Breast epithelium (tissue), 4 donors: ENCODE measurements around the gene AUH. TPM values are rescaled to one million over a fixed set of nuclear protein-coding genes. Genes with fewer than 3 reads are reported as not detected.

Source experiments
- DNase-seq, 2 donors: peaks; one replicate each; pipeline ENCODE4 v3.0.0-alpha.2; 2019; ENCODE audit warnings: low spot score in 2 of 2
- H3K27ac ChIP-seq, 2 donors: fragments of 200-600 bp; sonication (generic) in 1 of 2; one replicate each; pipeline ENCODE4 v1.5.1; 2016 to 2019; ENCODE audit warnings: mild to moderate bottlenecking in 1 of 2
- H3K27me3 ChIP-seq, 2 donors: fragments of 200-600 bp; sonication (generic) in 1 of 2; one replicate each; pipeline versions ENCODE4 v1.5.1 to v1.6.0; 2017 to 2019; ENCODE audit warnings: control low read depth in 1 of 2, mild to moderate bottlenecking in 1 of 2
- H3K36me3 ChIP-seq: fragments of 200-600 bp; one replicate; pipeline ENCODE4 v1.5.1; 2019
- H3K4me1 ChIP-seq, 2 donors: fragments of 200-600 bp; sonication (generic); one replicate each; pipeline ENCODE4 v1.5.1; 2016 to 2019; ENCODE audit warnings: control low read depth in 1 of 2
- H3K4me3 ChIP-seq, 3 donors: fragments of 200-600 bp; sonication (generic); 1 replicate in 2 of 3; 2 replicates in 1 of 3; pipeline ENCODE4 v1.5.1; 2016 to 2019; ENCODE audit warnings: mild to moderate bottlenecking in 3 of 3, moderate library complexity in 2 of 3
- H3K9me3 ChIP-seq, 2 donors: fragments of 200-600 bp; sonication (generic) in 1 of 2; one replicate each; pipeline ENCODE4 v1.5.1; 2016 to 2019; ENCODE audit warnings: control low read depth in 1 of 2
- POLR2A ChIP-seq: fragments of 450-650 bp; IDR thresholded peaks from one replicate; pipeline ENCODE4 v1.6.1; 2016; ENCODE audit warnings: antibody characterized with exemption, mild to moderate bottlenecking, moderate library complexity
- POLR2AphosphoS5 ChIP-seq, 3 donors: sonication (generic); formaldehyde crosslinking; IDR thresholded peaks; one replicate each; pipeline ENCODE4 v1.6.1; 2017; ENCODE audit warnings: antibody characterized with exemption in 3 of 3
- intact Hi-C: fragments of 100-400 bp; cut with DNase I; formaldehyde crosslinking; loops from one replicate; pipeline ENCODE4 v1.15.1; 2023; ENCODE audit warnings: low total_unique reads
- total RNA-seq, 3 donors: library from RNA; depleted of rRNA; stranded (reverse); fragments of >200 nt; gene quantifications; one replicate each; pipeline ENCODE4 v1.1.0, GENCODE V29; 2016
- TF ChIP-seq, protein P1 (sequence below), 3 donors: fragments of 450-650 bp; IDR thresholded peaks; one replicate each; pipeline ENCODE4 v1.5.1; 2016 to 2017; ENCODE audit warnings: antibody characterized with exemption in 3 of 3, mild to moderate bottlenecking in 3 of 3, moderate library complexity in 3 of 3

The AUH gene
- total RNA-seq, 3 donors from 2014 or later = 34.2 to 64.4 (median 50.8) TPM

DNA sequence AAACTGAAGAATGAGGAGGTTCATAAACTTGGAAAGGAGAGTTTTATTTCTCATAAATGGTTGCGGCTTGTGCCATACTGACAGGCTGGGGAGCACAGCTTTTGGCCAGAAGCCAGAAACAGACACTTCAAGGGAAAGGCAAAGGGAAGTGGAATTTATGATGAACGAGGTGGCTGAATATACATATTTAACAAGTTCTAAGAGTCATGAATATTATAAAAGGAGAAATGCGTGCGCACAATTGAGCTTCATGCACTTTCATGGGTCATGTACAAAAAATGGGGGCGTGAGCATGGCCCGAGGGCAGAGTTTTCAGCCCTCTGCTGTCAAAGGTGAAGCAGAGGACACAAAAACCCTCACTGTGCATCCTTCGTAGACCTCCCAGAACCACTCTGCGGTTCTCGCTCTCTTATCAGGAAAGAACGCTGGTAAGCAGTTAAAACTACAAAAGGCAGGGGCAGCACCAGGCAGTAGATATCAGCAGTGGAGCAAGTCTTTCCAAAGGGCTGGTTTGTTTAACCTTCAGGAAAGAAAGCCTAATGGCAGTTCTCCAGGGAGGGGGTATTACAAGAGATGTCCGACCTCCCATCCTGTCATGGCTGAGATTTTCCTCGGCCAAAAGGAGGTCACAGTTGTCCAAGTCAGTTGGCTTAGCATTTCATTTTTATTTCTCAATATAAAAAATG is 29.0 kb downstream of the AUH start:
- Histone ChIP-seq H3K36me3 (no peaks in the 10 kb centered on the region), H3K4me1 (no peaks in the 10 kb centered on the region), H3K27me3 (no peaks in the 10 kb centered on the region), H3K4me3 (no peak overlapping the region), H3K27ac (no peak overlapping the region), H3K9me3 (peaks cover 2 to 3% of the 10 kb centered on the region in 2 donors)
- no peak for TF ChIP-seq POLR2AphosphoS5 (IDR thresholded peaks at IDR 0.05)
- TF ChIP-seq, protein P1, sequence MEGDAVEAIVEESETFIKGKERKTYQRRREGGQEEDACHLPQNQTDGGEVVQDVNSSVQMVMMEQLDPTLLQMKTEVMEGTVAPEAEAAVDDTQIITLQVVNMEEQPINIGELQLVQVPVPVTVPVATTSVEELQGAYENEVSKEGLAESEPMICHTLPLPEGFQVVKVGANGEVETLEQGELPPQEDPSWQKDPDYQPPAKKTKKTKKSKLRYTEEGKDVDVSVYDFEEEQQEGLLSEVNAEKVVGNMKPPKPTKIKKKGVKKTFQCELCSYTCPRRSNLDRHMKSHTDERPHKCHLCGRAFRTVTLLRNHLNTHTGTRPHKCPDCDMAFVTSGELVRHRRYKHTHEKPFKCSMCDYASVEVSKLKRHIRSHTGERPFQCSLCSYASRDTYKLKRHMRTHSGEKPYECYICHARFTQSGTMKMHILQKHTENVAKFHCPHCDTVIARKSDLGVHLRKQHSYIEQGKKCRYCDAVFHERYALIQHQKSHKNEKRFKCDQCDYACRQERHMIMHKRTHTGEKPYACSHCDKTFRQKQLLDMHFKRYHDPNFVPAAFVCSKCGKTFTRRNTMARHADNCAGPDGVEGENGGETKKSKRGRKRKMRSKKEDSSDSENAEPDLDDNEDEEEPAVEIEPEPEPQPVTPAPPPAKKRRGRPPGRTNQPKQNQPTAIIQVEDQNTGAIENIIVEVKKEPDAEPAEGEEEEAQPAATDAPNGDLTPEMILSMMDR (IDR thresholded peaks at IDR 0.05) = no peak
- TF ChIP-seq POLR2A = no peak
- intact Hi-C loops = no loop called here
- no peak for DNase-seq

DNA sequence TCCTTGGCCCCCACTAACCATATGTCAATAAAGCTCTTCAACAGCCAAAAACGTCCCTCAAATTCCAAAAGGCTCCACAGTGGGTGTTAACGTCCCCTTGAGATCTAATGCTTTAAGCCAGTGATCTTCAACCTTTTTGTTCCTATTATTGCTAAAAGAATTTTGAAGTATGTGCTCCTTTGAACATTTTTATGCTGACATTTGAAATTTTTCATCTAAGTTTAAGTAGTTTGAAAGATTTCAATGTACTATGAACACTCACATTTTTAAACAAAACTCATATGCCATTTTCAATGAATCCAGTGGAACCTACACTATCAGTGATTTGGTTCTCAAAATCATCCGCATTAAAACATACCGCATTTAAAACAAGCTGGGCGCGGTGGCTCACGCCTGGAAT is 29.9 kb downstream of the AUH start:
- Histone ChIP-seq H3K27ac (no peak overlapping the region), H3K4me1 (no peaks in the 10 kb centered on the region), H3K36me3 (no peaks in the 10 kb centered on the region), H3K9me3 (peaks cover 7 to 8% of the 10 kb centered on the region in 2 donors), H3K4me3 (no peak overlapping the region), H3K27me3 (no peaks in the 10 kb centered on the region)
- TF ChIP-seq POLR2A (no peak), POLR2AphosphoS5 (IDR thresholded peaks at IDR 0.05) (no peak)
- TF ChIP-seq, protein P1 (IDR thresholded peaks at IDR 0.05) = no peak
- DNase-seq = no peak
- intact Hi-C loops = no loop called here

DNA sequence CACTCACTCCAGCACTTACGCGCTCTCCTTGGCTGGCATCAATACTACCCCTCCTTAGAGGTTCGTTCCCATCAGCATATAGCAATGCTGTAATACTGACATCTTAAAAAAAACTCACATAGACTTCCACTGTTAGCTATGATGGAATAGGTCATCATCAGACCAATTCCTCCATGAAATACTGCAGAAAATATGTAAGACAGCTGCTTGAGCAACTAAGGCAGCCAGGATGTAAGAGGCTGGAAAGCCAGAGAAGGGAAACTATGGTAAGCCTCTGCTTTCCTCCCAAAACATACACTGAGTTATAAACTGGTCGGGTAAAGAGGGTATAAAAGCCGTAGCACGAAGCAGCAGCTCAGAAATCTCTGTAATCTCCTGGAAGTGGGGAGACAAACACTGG is 33.5 kb downstream of the AUH start:
- Histone ChIP-seq H3K4me3 (no peak overlapping the region), H3K9me3 (peaks cover 7 to 8% of the 10 kb centered on the region in 2 donors), H3K27me3 (no peaks in the 10 kb centered on the region), H3K4me1 (no peaks in the 10 kb centered on the region), H3K27ac (no peak overlapping the region), H3K36me3 (no peaks in the 10 kb centered on the region)
- intact Hi-C loops = no loop called here
- no peak for DNase-seq
- TF ChIP-seq POLR2A (no peak), POLR2AphosphoS5 (IDR thresholded peaks at IDR 0.05) (no peak)
- TF ChIP-seq, protein P1 (IDR thresholded peaks at IDR 0.05) = no peak

DNA sequence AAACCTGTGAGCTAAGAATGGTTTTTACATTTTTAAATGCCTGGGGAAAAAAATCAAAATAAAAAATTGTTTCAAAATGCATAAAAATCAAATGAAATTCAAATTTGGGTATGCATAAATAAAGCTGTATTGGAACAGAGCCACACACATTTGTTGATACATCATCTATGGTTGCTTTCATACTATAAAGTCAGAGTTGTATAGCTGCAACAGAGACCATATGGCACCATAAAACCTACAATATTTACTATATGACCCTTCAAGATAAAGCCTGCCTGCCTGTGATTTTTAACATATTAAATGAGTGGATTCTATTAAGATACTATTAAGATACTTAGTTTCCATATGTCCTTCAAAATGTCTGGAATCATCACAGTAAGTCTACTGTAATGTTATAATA is 40.0 kb downstream of the AUH start:
- intact Hi-C loops = no loop called here
- no peaks in the 10 kb centered on the region for H3K36me3 ChIP-seq
- no peaks in the 10 kb centered on the region for H3K4me1 ChIP-seq
- H3K27ac ChIP-seq = no peak overlapping the region
- TF ChIP-seq, protein P1 (IDR thresholded peaks at IDR 0.05) = no peak
- no peak for TF ChIP-seq POLR2AphosphoS5 (IDR thresholded peaks at IDR 0.05)
- TF ChIP-seq POLR2A = no peak
- no peaks in the 10 kb centered on the region for H3K9me3 ChIP-seq
- no peak for DNase-seq
- no peaks in the 10 kb centered on the region for H3K27me3 ChIP-seq
- no peak overlapping the region for H3K4me3 ChIP-seq

DNA sequence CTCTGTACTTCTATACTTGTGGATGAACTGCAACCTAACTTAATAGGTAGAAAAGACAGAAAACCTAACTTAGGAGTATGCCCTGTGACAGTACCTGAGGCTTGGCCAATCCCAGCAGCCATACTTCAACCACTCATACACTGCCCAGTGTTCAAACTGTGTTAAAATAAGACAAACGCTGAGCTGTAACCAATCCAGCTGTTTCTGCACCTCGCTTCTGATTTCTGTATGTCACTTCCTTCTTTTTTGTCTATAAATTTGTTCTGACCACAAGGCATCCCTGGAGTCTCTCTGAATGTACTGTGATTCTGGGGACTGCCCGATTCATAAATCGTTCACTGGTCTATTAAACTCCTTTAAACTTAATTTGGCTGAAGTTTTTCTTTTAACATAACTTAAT is 41.4 kb downstream of the AUH start:
- TF ChIP-seq, protein P1 (IDR thresholded peaks at IDR 0.05) = no peak
- TF ChIP-seq POLR2AphosphoS5 (IDR thresholded peaks at IDR 0.05) (no peak), POLR2A (no peak)
- no peak overlapping the region for H3K4me3 ChIP-seq
- H3K27me3 ChIP-seq = no peaks in the 10 kb centered on the region
- no peaks in the 10 kb centered on the region for H3K4me1 ChIP-seq
- intact Hi-C loops = no loop called here
- DNase-seq = no peak
- H3K36me3 ChIP-seq = no peaks in the 10 kb centered on the region
- H3K27ac ChIP-seq = no peak overlapping the region
- no peaks in the 10 kb centered on the region for H3K9me3 ChIP-seq
